GM12864 (cell line): Measurements from ENCODE around the gene CDK5R1.
"Not testable (repeated sequence)": the region's sequence is repeated elsewhere in the genome, so short reads cannot be mapped to it uniquely, and the experiment has no call there.

ENCODE experiments used
- DNase-seq: peaks from one replicate; pipeline ENCODE4 v3.0.0-alpha.2; 2011; ENCODE audit warnings: low read depth
- H3K4me3 ChIP-seq: 2 replicates; pipeline ENCODE4 v1.5.1; 2011; ENCODE audit warnings: mild to moderate bottlenecking, low read depth, low read length, control low read depth
- TF ChIP-seq, protein P1 (sequence below): IDR thresholded peaks from 2 replicates; pipeline ENCODE4 v1.5.1; 2011; ENCODE audit warnings: low read depth, mild to moderate bottlenecking, moderate library complexity, low read length, control low read depth, inconsistent platforms; ENCODE audit errors: missing control alignments

CDK5R1 gene

GRCh38 chr17:32445497-32445896 lies 41.3 kb upstream of the CDK5R1 start:
- TF ChIP-seq, protein P1, sequence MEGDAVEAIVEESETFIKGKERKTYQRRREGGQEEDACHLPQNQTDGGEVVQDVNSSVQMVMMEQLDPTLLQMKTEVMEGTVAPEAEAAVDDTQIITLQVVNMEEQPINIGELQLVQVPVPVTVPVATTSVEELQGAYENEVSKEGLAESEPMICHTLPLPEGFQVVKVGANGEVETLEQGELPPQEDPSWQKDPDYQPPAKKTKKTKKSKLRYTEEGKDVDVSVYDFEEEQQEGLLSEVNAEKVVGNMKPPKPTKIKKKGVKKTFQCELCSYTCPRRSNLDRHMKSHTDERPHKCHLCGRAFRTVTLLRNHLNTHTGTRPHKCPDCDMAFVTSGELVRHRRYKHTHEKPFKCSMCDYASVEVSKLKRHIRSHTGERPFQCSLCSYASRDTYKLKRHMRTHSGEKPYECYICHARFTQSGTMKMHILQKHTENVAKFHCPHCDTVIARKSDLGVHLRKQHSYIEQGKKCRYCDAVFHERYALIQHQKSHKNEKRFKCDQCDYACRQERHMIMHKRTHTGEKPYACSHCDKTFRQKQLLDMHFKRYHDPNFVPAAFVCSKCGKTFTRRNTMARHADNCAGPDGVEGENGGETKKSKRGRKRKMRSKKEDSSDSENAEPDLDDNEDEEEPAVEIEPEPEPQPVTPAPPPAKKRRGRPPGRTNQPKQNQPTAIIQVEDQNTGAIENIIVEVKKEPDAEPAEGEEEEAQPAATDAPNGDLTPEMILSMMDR: no peak
- H3K4me3 ChIP-seq: peak overlapping the region; percentile 65
- no peak for DNase-seq

DNA sequence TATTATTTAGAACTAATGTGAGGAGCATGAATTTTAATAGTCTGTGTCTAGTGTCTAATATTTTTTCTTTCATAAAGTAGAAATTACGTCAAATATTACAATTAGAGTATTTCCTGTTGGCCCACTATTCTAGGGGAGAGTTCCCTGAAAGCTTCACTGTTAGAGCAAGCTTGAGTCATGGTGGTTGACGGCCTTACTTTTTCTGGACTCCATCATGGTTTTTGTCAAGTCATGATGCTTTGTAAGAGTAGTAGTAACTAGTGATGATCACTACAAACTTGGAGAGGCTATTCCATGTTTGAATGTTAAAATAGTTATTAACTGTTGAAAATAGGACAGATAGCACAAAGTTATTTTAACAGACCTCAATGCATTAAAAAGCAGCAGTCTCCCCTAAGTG lies 40.8 kb upstream of the CDK5R1 start:
- H3K4me3 ChIP-seq: peak overlapping the region; percentile 65
- TF ChIP-seq, protein P1: no peak
- DNase-seq: no peak

- H3K4me3 ChIP-seq: no peak overlapping the region
- DNase-seq: no peak
- TF ChIP-seq, protein P1: no peak
Observed at GRCh38 chr17:32446949-32447348, 39.8 kb upstream of the CDK5R1 start.

GRCh38 chr17:32449963-32450362 lies 36.8 kb upstream of the CDK5R1 start:
- TF ChIP-seq, protein P1: no peak
- DNase-seq: no peak
- no peak overlapping the region for H3K4me3 ChIP-seq

GRCh38 chr17:32450379-32450778 lies 36.4 kb upstream of the CDK5R1 start:
- not testable (repeated sequence) for DNase-seq, H3K4me3 ChIP-seq

GRCh38 chr17:32451879-32452278 lies 34.9 kb upstream of the CDK5R1 start:
- no peak for DNase-seq
- TF ChIP-seq, protein P1: no peak
- H3K4me3 ChIP-seq: no peak overlapping the region

DNA sequence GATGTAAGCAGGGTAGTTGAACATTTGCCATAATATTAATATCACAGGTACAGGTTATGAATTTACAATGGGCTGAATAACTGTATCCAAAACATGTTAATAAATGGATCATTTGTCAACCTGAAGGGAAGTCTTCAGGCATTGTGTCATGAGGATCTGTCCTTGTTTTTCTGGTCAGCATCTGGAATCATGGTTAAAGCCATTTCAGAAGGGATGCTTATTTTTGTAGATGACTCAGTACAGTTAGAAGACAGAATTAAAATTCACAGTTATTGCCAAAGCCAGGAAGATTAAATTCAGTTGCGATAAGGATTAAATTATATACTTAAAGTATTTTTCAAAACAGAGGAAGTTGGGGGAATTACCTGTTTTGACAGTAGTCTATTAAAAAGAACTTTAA lies 34.5 kb upstream of the CDK5R1 start:
- TF ChIP-seq, protein P1: no peak
- DNase-seq: no peak
- H3K4me3 ChIP-seq: no peak overlapping the region

DNA sequence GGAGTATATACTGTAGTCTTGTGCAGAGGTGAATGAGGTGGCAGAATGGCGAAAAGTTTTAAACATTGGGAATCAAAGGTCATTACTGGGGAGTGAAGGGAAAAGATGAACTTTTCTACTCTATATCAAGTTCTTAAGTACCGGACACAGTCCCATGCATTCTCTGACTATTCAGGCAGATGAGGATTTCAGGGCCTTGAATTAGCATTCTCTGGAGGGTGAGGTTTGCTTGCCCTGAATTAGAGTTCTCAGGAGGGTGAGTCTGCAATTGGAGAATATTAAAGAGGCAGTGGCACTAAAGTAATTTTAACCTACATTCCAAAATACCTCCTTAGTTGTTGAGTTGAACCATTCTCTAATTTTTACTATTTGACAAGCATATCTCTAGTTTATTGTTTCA lies 33.4 kb upstream of the CDK5R1 start:
- no peak overlapping the region for H3K4me3 ChIP-seq
- TF ChIP-seq, protein P1: no peak
- no peak for DNase-seq
